GM08714 (cell line): ENCODE results near the gene BIK.
A peak's percentile ranks its signal among the peaks of the same experiment; 100 is the strongest.

ENCODE experiments used
- H3K4me3 ChIP-seq: fragments of 200-500 bp; sonication (Bioruptor generic); 2 replicates; pipeline ENCODE4 v1.5.1; 2014; ENCODE audit warnings: mild to moderate bottlenecking, low read length, inconsistent platforms
- ZNF274 ChIP-seq: IDR thresholded peaks from 2 replicates; pipeline ENCODE4 v1.6.1; 2012; ENCODE audit warnings: mild to moderate bottlenecking, low read depth, low read length

The BIK gene, protein sequence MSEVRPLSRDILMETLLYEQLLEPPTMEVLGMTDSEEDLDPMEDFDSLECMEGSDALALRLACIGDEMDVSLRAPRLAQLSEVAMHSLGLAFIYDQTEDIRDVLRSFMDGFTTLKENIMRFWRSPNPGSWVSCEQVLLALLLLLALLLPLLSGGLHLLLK

DNA sequence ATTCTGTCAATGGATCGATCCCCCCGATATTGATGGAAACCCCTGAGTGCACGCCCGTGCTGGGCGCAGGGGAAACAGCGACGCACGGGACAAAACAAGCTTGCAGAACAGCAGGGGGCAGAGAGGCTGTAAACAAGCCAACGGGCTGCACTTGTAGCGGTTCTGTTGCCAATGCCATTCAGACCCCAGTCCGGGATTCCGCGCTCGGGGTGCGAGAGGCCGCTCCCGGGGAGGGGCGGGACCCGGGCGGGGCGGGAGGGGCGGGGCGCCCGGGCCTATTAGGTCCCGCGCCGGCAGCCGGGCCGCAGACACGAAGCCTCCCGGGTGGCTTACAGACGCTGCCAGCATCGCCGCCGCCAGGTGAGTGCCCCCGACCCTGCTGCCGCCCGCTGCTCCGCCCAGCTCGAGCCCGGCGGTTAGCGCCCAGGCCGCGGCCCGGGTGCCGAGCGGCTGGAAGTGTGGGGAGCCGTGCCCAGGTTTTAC lies at the start of gene BIK:
Gene BIK, plus strand, starts transcription at position 307 of the 483 bp plus-strand sequence. CDS start 13,273 bp downstream, outside the sequence.
- TF ChIP-seq ZNF274: no peak
- peak within 1 kb of the TSS; percentile 60; the same call in 1 of the 2 replicates for H3K4me3 ChIP-seq

DNA sequence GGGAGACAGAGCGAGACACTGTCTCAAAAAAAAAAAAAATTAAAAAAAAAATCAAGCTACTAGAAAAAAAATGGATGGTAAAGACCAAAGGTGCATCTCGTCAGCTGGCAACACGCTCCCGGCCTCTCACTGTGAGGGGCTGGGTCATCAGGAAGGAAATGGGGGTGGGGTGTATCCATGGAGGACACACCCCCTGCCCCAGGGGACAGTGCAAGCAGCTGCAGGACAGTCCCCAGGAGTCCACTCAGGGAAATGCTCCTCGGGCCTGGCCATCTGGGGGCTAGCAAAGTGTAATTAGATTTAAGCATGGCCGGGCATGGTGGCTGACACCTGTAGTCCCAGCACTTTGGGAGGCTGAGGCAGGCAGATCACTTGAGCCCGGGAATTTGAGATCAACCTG lies 44.4 kb upstream of the BIK start:
- H3K4me3 ChIP-seq: no peak overlapping the region
- no peak for TF ChIP-seq ZNF274

DNA sequence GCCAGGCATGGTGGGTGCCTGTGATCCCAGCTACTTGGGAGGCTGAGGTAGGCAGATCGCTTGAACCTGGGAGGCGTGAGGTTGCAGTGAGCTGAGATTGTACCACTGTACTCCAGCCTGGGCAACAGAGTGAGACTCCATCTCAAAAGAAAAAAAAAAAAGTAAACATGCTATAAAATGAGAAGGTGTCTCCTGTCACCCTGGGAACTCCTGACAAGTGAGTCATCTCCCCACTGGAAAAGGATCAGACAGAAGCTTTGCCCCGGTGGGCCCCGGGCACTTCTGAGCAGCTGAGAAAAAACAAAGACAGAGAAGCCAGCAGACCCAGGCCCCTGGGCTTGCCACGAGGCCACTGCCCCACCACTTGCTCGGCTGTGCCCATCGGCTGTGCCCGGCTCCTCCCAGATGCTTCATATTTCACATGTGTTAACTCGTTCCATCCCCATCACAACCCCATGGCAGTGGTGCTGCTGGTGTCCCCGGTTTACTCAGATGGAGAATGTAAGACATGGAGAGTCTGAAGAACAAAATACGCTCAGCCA lies 43.6 kb upstream of the BIK start:
- no peak overlapping the region for H3K4me3 ChIP-seq
- TF ChIP-seq ZNF274: no peak

DNA sequence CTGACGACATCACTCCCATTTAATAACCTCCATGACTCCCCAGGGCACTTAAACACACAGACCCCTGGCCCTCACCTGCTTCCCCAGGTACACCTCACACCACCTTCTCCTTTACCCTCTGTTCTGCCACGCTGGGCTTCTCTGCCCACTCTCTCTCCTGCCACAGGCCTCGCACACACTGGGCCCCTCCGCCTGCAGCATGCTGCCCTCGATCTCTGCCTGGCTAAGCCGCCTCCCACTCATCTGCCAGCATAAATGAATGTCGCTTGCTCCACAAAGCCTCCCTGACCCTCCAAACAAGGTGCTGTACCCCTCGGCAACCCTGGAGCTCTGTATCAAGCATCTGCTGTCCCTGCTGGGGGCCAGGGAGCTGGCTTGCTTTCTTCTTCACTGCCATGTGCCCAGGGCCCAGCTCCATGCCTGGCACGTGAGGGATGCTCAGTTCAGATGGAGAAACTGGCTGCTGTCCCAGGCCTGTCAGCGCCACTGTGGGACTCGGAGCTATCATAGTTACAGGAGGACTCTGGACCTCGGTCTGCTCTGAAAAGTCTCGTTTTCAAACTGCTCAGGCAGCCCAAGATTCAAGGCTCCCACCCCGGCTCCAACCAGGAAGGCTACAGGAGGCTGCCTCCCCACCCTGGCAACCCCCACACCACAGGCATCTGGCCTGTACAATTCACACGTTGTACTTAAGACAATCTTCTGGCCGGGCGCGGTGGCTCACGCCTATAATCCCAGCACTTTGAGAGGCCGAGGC lies 33.3 kb upstream of the BIK start:
- no peak for TF ChIP-seq ZNF274
- H3K4me3 ChIP-seq: no peak overlapping the region

DNA sequence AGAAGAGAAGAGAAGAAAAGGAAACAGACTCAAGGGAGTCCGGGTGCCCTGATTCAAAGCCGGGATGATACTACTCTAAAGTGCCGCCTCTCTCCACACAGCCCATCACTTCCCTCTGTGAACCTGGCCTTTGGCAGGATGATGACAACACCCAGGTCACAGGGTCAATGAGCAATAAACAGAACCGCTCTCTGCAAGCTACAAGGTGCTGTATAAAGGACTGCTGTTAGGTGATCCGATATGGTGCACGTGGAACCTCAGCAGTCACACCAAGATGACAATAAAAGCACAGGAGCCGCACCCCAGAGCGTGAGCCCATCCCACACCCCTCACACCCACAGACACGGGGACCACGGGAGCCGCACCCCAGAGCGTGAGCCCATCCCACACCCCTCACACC lies 32.0 kb upstream of the BIK start:
- H3K4me3 ChIP-seq: no peak overlapping the region
- TF ChIP-seq ZNF274: no peak

DNA sequence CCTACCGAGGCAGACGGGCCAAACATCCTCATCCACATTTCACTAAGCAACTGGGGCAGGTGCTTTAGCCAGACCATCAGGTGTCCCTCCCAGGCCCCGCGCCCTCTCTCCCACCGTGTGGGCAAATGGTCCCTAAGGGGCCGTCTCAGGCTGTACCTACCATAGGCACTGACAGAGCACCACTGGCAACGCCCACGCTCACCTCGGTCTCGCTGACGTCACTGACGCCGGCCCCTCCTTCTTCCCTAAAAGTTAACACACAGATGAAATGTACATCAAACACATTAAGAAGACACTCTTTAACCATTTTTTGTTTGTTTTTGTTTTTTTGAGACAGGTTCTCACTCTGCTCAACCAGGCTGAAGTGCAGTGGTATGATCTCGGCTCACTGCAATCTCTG lies 30.8 kb upstream of the BIK start:
- no peak for TF ChIP-seq ZNF274

DNA sequence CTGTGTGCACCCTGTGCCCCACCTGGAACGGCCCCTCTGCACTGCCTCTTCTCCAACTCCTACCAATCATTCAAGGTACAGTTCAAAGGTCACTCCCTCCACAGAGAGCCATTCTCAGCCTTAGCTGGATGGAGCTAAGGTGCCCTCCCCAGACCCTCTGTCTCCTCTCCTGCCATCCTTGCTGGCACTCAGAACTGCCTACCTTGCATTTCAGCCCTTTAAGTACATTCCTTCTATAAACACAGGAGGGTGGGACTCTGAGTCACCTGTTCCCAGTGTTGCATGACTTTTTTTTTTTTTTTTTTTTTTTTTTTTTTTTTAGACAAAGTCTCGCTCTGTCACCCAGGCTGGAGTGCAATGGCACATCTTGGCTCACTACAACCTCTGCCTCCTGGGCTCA lies 29.9 kb upstream of the BIK start:
- TF ChIP-seq ZNF274: no peak
- H3K4me3 ChIP-seq: no peak overlapping the region

More for the DNA sequence above, 30.8 kb upstream of the BIK start:
- no peak overlapping the region for H3K4me3 ChIP-seq

DNA sequence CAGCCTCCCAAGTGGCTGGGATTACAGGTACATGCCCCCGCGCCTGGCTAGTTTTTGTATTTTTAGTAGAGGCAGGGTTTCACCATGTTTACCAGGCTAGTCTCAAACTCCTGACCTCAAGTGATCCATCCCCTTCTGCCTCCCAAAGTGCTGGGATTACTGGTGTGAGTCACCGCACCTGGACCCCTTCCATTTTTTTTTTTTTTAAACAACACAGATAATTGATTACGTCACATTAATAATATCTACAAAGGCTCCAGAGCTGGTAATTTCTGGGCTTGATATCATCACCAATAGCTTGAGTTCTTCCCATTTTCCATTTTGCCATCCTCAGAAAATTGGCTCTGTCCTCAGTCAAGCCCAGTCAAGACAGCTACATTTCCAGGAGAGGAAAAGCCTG lies 28.6 kb upstream of the BIK start:
- no peak overlapping the region for H3K4me3 ChIP-seq
- TF ChIP-seq ZNF274: no peak

DNA sequence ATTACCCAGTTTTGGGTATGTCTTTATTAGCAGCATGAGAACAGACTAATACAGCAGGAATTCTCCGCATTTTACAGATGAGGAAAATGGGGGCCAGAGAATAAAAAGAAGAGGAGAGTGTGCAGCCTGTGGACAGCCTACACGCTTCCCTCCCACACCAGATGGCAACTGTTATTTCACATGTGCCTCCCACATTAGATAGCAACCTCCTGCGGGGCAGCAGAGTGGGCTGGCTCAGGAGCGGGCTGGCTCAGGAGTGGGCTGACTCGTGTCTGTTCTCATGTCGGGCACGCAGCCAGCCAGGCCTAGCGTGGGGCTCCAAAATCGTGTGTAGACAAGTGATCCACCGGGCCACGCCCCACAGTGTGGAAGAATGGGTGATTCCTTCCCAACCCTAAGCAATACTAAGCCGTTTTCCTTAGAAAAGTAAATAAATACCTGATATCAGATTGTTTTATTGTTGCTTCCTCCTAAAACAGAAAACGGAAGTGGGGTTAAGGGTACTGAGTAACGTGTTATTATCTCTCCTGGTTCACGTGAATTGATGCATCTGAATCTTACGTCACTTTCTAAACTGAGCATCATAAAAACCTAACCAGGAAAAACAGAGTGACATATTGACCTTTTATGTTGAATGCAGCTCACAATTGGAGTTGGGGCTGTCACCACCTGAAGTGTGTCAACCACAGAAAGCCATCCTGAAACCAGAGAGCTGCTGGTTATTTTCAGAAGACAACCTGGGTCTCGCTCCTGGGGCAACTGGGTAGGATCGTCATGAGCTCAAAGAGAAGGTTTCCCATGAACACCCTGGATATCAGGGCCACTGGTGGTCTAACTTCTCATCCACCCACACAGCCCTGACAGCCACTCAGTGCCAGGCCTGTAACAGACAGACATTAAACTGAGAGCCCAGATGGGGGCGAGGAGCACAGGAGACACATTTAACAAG lies 24.6 kb upstream of the BIK start:
- TF ChIP-seq ZNF274: no peak
- no peak overlapping the region for H3K4me3 ChIP-seq

DNA sequence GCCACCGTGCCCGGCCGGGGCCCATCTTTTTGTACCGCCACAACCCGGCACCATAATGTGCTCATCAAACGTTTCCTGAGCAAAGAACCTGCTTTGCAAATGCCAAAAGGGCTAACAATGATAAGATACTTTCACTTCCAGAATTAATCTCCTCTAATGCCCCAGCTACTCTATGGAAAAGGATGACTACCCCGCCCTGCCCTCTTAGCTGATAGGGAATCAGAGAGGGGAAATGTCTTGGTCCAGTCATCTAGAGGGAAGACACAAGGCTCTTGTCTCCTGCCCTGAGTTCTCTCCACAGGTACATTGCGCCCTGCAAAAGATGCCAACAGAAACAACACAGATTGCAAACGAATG lies 21.9 kb upstream of the BIK start:
- peak overlapping the region; percentile 74 for H3K4me3 ChIP-seq
- TF ChIP-seq ZNF274: no peak

DNA sequence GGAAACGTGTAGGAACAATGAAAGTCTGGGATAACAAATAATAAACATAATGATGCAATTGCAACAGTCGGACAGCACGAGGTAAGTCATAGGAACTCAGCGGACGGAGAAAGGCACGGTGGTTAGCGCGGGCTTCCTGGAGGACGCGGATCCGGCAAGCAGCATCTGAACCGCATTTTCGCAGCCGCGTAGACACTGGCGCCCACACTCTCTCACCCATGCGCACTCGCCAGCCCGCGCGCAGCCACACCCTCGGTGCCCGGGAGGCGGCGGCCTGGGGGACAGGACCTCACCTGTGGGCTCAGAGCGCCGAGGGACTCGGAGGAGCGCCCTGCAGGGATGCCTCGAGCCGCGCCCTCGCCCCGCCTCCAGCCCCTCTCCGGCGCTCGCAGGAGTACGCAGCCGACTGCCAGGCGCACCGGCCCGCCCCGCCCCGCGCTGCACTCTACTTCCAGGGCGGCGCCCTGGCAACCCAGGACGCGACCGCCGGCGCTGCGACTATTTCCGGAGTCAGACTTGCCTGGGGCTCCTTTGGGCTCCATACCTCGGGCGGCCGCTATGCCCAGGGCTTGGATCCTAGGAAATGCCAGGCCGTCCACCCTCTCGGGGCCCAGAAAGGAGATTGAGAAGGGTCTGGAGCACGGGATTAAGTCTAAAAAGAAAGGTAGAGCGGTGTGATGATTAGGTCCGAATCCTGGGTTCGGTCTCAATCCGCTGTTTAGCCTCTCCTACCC lies 21.4 kb upstream of the BIK start, which contains the start of gene TTLL1:
Gene TTLL1, minus strand, starts transcription at position 408 of the 734 bp plus-strand sequence. CDS start 13,805 bp downstream, outside the sequence.
- peak within 1 kb of the TSS; percentile 74 for H3K4me3 ChIP-seq
- no peak for TF ChIP-seq ZNF274

DNA sequence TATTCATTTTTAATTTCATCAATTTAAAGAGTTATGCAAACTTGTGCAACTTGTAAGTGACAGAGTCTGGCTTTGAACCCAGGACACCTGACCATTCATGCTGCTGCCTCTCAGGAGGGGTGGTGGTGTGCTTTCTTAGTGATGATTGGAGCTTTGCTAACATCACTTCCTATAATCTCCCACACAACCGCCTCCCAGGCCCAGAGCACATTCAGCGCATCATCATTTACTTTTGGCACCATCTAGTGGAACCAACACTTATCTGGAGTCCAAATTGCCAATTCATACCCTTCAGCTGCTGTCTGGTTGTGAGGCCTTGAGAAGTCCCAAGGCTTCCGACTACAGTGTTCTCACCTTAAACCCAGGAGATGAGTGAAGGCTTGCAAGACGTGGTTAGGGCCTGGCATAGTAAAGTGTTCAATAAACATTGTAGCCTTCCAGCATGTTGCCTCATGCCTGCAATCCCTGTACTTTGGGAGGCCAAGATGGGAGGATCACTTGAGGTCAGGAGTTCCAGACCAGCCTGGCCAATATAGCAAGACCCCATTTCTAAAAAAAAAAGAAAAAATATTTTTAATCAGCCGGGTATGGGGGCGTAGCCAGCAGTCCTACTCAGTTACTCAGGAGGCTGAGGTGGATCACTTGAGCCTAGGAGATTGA lies 20.3 kb upstream of the BIK start:
- H3K4me3 ChIP-seq: no peak overlapping the region
- TF ChIP-seq ZNF274: no peak

DNA sequence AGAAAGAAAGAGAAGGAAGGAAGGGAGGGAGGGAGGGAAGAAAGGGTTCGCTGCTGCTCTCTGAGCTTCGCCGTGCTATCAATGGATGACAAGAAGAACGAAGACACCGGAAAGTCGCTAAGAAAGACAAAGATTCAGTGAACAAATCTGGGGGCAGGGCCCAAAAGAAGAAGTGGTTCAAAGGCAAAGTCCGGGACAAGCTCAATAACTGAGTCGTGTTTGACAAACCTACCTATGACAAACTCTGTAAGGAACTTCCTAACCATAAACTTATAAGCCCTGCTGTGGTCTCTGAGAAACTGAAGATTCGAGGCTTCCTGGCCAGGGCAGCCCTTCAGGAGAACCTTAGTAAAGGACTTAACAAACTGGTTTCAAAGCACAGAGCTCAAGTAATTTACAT lies 18.5 kb upstream of the BIK start:
- no peak for TF ChIP-seq ZNF274
- H3K4me3 ChIP-seq: no peak overlapping the region
